H1 (cell line): ENCODE data around the gene STXBP5. TPM values are rescaled to one million over a fixed set of nuclear protein-coding genes. Genes with fewer than 3 reads are reported as not detected.
A peak's percentile ranks its signal among the peaks of the same experiment; 100 is the strongest.

Source experiments
- CTCF ChIA-PET: fragments of 300-600 bp; sonication (Branson Sonifier 250); formaldehyde crosslinking; loops from one replicate; lab custom pipeline; 2021; ENCODE audit not compliant: partially characterized antibody; lab: Charles Lee
- POLR2A ChIA-PET: fragments of 300-600 bp; sonication (Branson Sonifier 250); formaldehyde crosslinking; loops from one replicate; lab custom pipeline; 2021; ENCODE audit warnings: inconsistent platforms; ENCODE audit not compliant: partially characterized antibody; lab: Charles Lee
- DNase-seq, 2 experiments: peaks; one replicate each; pipeline versions ENCODE4 v3.0.0 to v3.0.0-alpha.2; 2010 to 2022; ENCODE audit warnings: low spot score in 2 of 2, low read depth in 1 of 2, mixed read lengths in 1 of 2
- FAIRE-seq: peaks from 2 replicates; lab custom pipeline; 2011; peaks lifted over from hg19 to GRCh38; lab: Jason Lieb, UNC
- H2AFZ ChIP-seq: 2 replicates; pipeline ENCODE4 v1.8.1; 2012; ENCODE audit warnings: low read length, inconsistent platforms
- H2AK5ac ChIP-seq: 2 replicates; pipeline ENCODE4 v1.6.1; 2013; ENCODE audit warnings: low read depth, low read length
- H2BK120ac ChIP-seq: replicated peaks from 2 replicates; pipeline ENCODE3; 2013; ENCODE audit warnings: low read depth, low read length, inconsistent platforms
- H2BK12ac ChIP-seq: 2 replicates; pipeline ENCODE4 v1.6.1; 2013; ENCODE audit warnings: low read depth, low read length
- H2BK15ac ChIP-seq: 2 replicates; pipeline ENCODE4 v1.6.1; 2013; ENCODE audit warnings: low read length
- H2BK20ac ChIP-seq: 2 replicates; pipeline ENCODE4 v1.6.1; 2013; ENCODE audit warnings: low read length
- H2BK5ac ChIP-seq: 2 replicates; pipeline ENCODE4 v1.6.1; 2013; ENCODE audit warnings: low read depth, low read length
- H3K14ac ChIP-seq: 2 replicates; pipeline ENCODE4 v1.6.1; 2013; ENCODE audit warnings: inconsistent platforms; ENCODE audit not compliant: insufficient read length
- H3K18ac ChIP-seq: 2 replicates; pipeline ENCODE4 v1.6.1; 2013; ENCODE audit warnings: low read length; ENCODE audit errors: extremely low read depth
- H3K23ac ChIP-seq: 2 replicates; pipeline ENCODE4 v1.6.1; 2013; ENCODE audit warnings: inconsistent platforms; ENCODE audit not compliant: insufficient read length
- H3K23me2 ChIP-seq: 2 replicates; pipeline ENCODE4 v1.6.1; 2013; ENCODE audit warnings: low read depth, low read length
- H3K27ac ChIP-seq: 2 replicates; pipeline ENCODE4 v1.6.1; 2011; ENCODE audit warnings: low read depth, low read length, inconsistent platforms
- H3K27me3 ChIP-seq, 4 experiments: replicated peaks in 1 of 4; 1 replicate in 1 of 4; 2 replicates in 3 of 4; pipeline versions ENCODE4 v1.6.1 to v1.8.1; 2011 to 2013; ENCODE audit warnings: low read length in 3 of 4, mild to moderate bottlenecking in 3 of 4, inconsistent platforms in 2 of 4, mixed read lengths in 2 of 4, moderate library complexity in 1 of 4; ENCODE audit not compliant: control insufficient read depth in 3 of 4, insufficient read depth in 3 of 4; ENCODE audit errors: extremely low read depth in 1 of 4
- H3K36me3 ChIP-seq, 4 experiments: 2 replicates each; pipeline versions ENCODE4 v1.6.1 to v1.8.1; 2011 to 2013; ENCODE audit warnings: mild to moderate bottlenecking in 4 of 4, low read length in 3 of 4, moderate library complexity in 2 of 4, control low read depth in 1 of 4, inconsistent platforms in 1 of 4; ENCODE audit not compliant: insufficient read depth in 4 of 4, control insufficient read depth in 2 of 4
- H3K4ac ChIP-seq: replicated peaks from 2 replicates; pipeline ENCODE3; 2013; ENCODE audit warnings: low read length, low read depth, mixed read lengths, inconsistent platforms; ENCODE audit not compliant: insufficient read length
- H3K4me1 ChIP-seq, 4 experiments: replicated peaks in 1 of 4; 1 replicate in 1 of 4; 2 replicates in 3 of 4; pipeline versions ENCODE4 v1.6.1 to v1.8.1; 2011 to 2013; ENCODE audit warnings: low read length in 3 of 4, inconsistent platforms in 2 of 4, mixed read lengths in 1 of 4; ENCODE audit not compliant: insufficient read depth in 4 of 4, control insufficient read depth in 3 of 4
- H3K4me2 ChIP-seq, 2 experiments: 2 replicates each; pipeline versions ENCODE4 v1.6.1 to v1.8.1; 2011 to 2013; ENCODE audit warnings: low read depth in 2 of 2, low read length in 2 of 2, control low read depth in 1 of 2, inconsistent platforms in 1 of 2, mild to moderate bottlenecking in 1 of 2; ENCODE audit not compliant: insufficient read depth in 1 of 2
- H3K4me3 ChIP-seq, 4 experiments: fragments of 200-600, 300-600 bp in 1 of 4; sonication (generic), shearing (Covaris generic), sonication (Bioruptor Twin) in 1 of 4; 2 replicates each; pipeline versions ENCODE4 v1.5.1 to v1.8.1; 2011 to 2016; ENCODE audit warnings: low read length in 4 of 4, low read depth in 3 of 4, control low read depth in 2 of 4, inconsistent platforms in 2 of 4, mild to moderate bottlenecking in 2 of 4, mixed read lengths in 1 of 4, moderate library complexity in 1 of 4; ENCODE audit not compliant: insufficient read depth in 2 of 4; ENCODE audit errors: extremely low read depth in 1 of 4
- H3K56ac ChIP-seq: replicated peaks from 2 replicates; pipeline ENCODE3; 2013; ENCODE audit warnings: low read depth, mild to moderate bottlenecking, mixed read lengths, low read length, inconsistent platforms; ENCODE audit not compliant: insufficient read length
- H3K79me1 ChIP-seq: 2 replicates; pipeline ENCODE4 v1.6.1; 2013; ENCODE audit warnings: low read depth, low read length, control low read depth
- H3K79me2 ChIP-seq, 2 experiments: 2 replicates each; pipeline versions ENCODE4 v1.6.1 to v1.8.1; 2012 to 2013; ENCODE audit warnings: low read length in 2 of 2, mild to moderate bottlenecking in 2 of 2, inconsistent platforms in 1 of 2; ENCODE audit not compliant: insufficient read depth in 2 of 2, control insufficient read depth in 1 of 2
- H3K9ac ChIP-seq, 4 experiments: replicated peaks in 1 of 4; 1 replicate in 1 of 4; 2 replicates in 3 of 4; pipeline versions ENCODE4 v1.6.1 to v1.8.1; 2011 to 2013; ENCODE audit warnings: low read depth in 3 of 4, low read length in 3 of 4, control low read depth in 2 of 4, mild to moderate bottlenecking in 2 of 4, moderate library complexity in 2 of 4, inconsistent platforms in 1 of 4; ENCODE audit errors: extremely low read depth in 1 of 4
- H3K9me3 ChIP-seq, 2 experiments: 2 replicates each; pipeline versions ENCODE4 v1.6.1 to v1.8.1; 2012 to 2013; ENCODE audit warnings: mild to moderate bottlenecking in 2 of 2, moderate library complexity in 2 of 2, control low read depth in 1 of 2, inconsistent platforms in 1 of 2, low read depth in 1 of 2, low read length in 1 of 2, mixed read lengths in 1 of 2; ENCODE audit not compliant: insufficient read depth in 2 of 2
- H4K20me1 ChIP-seq, 2 experiments: replicated peaks in 1 of 2; 2 replicates each; pipeline versions ENCODE3 to v1.8.1; 2011 to 2013; ENCODE audit warnings: inconsistent platforms in 2 of 2, low read length in 2 of 2, mild to moderate bottlenecking in 1 of 2; ENCODE audit not compliant: insufficient read depth in 2 of 2, control insufficient read depth in 1 of 2
- H4K5ac ChIP-seq: 2 replicates; pipeline ENCODE4 v1.6.1; 2013; ENCODE audit warnings: low read length, low read depth, mixed read lengths, inconsistent platforms; ENCODE audit not compliant: insufficient read length
- H4K8ac ChIP-seq: 2 replicates; pipeline ENCODE4 v1.8.0; 2013; ENCODE audit warnings: mild to moderate bottlenecking, moderate library complexity, low read length, inconsistent platforms; ENCODE audit not compliant: insufficient read depth; ENCODE audit errors: extremely low read depth
- H4K91ac ChIP-seq: replicated peaks from 2 replicates; pipeline ENCODE3; 2013; ENCODE audit warnings: low read length, mixed read lengths, inconsistent platforms; ENCODE audit not compliant: insufficient read length
- CHD1 ChIP-seq: IDR thresholded peaks from 2 replicates; pipeline ENCODE4 v1.6.1; 2012; ENCODE audit warnings: low read depth, low read length, improper control_type of control experiment
- HDAC6 ChIP-seq: IDR thresholded peaks from one replicate; pipeline ENCODE4 v1.7.1; 2012; ENCODE audit warnings: low read depth, mild to moderate bottlenecking, inconsistent platforms, low read length, moderate library complexity
- SAP30 ChIP-seq: fragments of 300-600 bp; sonication (generic); IDR thresholded peaks from 2 replicates; pipeline ENCODE4 v1.7.1; 2012; ENCODE audit warnings: low read length, moderate library complexity, mild to moderate bottlenecking, inconsistent platforms; ENCODE audit not compliant: insufficient read depth, insufficient replicate concordance
- TBP ChIP-seq: IDR thresholded peaks from 2 replicates; pipeline ENCODE4 v1.6.1; 2011; ENCODE audit warnings: low read depth, low read length, improper control_type of control experiment
- TCF12 ChIP-seq: IDR thresholded peaks from 2 replicates; pipeline ENCODE4 v1.6.1; 2011; ENCODE audit warnings: low read depth, mild to moderate bottlenecking, low read length
- TEAD4 ChIP-seq: IDR thresholded peaks from 2 replicates; pipeline ENCODE4 v1.6.1; 2012; ENCODE audit warnings: low read depth, low read length, inconsistent platforms, mixed read lengths
- WGBS, 2 experiments: shearing (Covaris generic) in 1 of 2; methylation state at CpG; one replicate each; pipeline versions ENCODE4 v1.1.6 to v1.1.7; 2013 to 2015; ENCODE audit warnings: low lambda C conversion rate in 2 of 2, mixed read lengths in 2 of 2, inconsistent platforms in 1 of 2, low coverage in 1 of 2, missing lambda C conversion rate in 1 of 2; ENCODE audit not compliant: insufficient replicate concordance in 2 of 2, insufficient coverage in 1 of 2, insufficient read length in 1 of 2; ENCODE audit errors: extremely low coverage in 1 of 2, missing lambda C conversion rate in 1 of 2; 5-methylcytosine and 5-hydroxymethylcytosine counted together
- polyA plus RNA-seq, 7 experiments: library from polyadenylated mRNA; depleted of rRNA in 3 of 7; stranded (reverse) in 5 of 7; unstranded in 2 of 7; fragments of >200 nt in 5 of 7; fragments of 200-250 nt in 2 of 7; gene quantifications; 1 replicate in 5 of 7; 2 replicates in 1 of 7; 4 replicates in 1 of 7; pipeline versions ENCODE4 v1.2.1 to v1.2.3, GENCODE V29; 2011 to 2013; ENCODE audit warnings: missing spikeins in 2 of 7, mixed read lengths in 2 of 7
- total RNA-seq: library from RNA; stranded (reverse); fragmentation: NEBNext Ultra II Directional; extraction: Animal tissue kit (Norgen Biotek cat#: 25700); gene quantifications from 2 replicates; pipeline ENCODE4 v1.2.1, GENCODE V29; 2021

Gene STXBP5
- total and polyA plus RNA-seq, 2 of the 8 experiments (the other 6 are each of a cell fraction or from before 2014, with no cell fraction given): 2.7 to 10.8 TPM

GRCh38 chr6:147245693-147246092, 41.5 kb downstream of the STXBP5 start:
- POLR2A ChIA-PET: no interaction called here
- Histone ChIP-seq H3K9me3 (no peaks in the 10 kb centered on the region), H2BK12ac (no peak overlapping the region), H3K4me2 (no peak overlapping the region), H3K4me1 (peaks cover 0 to 4% (median 3%) of the 10 kb centered on the region in 4 experiments; a peak in 3 of 7 replicates), H2BK15ac (no peak overlapping the region), H3K23ac (no peak overlapping the region), H2AK5ac (no peak overlapping the region), H2BK120ac (no peak overlapping the region), H3K9ac (no peak overlapping the region), H4K91ac (no peak overlapping the region), H3K79me1 (no peaks in the 10 kb centered on the region), H4K20me1 (no peaks in the 10 kb centered on the region), H3K4me3 (no peak overlapping the region), H3K23me2 (no peaks in the 10 kb centered on the region), H2AFZ (no peak overlapping the region), H3K27ac (no peak overlapping the region), H3K36me3 (peaks cover 0 to under 1% (median 0%) of the 10 kb centered on the region in 4 experiments; a peak in 1 of 8 replicates), H3K4ac (no peak overlapping the region), H3K14ac (no peak overlapping the region), H3K56ac (no peak overlapping the region), H3K18ac (no peak overlapping the region), H4K5ac (no peak overlapping the region), H3K79me2 (no peaks in the 10 kb centered on the region), H4K8ac (no peak overlapping the region), H3K27me3 (no peaks in the 10 kb centered on the region), H2BK5ac (no peak overlapping the region), H2BK20ac (no peak overlapping the region)
- no peak for DNase-seq
- FAIRE-seq: no peak
- 79% methylated on average over 2 of the region's 2 CpGs; no CpG with 5 or more reads in 1 of the 2 experiments for WGBS, 2 experiments
- CTCF ChIA-PET: no interaction called here
- 0 out of 2 replicates have a peak, but pooled peaks have one; percentile 25 for TF ChIP-seq TEAD4
- no peak for TF ChIP-seq TBP
- no peak for TF ChIP-seq HDAC6
- no peak for TF ChIP-seq SAP30
- no peak for TF ChIP-seq TCF12
- TF ChIP-seq CHD1: no peak
